ENCODE data around the gene SHMT1. TPM values are rescaled to one million over a fixed set of nuclear protein-coding genes. Genes with fewer than 3 reads are reported as not detected.
A peak's percentile ranks its signal among the peaks of the same experiment; 100 is the strongest.

The SHMT1 gene
- total RNA-seq, 2 donors from 2014 or later = 10.1 to 16.5 TPM

DNA sequence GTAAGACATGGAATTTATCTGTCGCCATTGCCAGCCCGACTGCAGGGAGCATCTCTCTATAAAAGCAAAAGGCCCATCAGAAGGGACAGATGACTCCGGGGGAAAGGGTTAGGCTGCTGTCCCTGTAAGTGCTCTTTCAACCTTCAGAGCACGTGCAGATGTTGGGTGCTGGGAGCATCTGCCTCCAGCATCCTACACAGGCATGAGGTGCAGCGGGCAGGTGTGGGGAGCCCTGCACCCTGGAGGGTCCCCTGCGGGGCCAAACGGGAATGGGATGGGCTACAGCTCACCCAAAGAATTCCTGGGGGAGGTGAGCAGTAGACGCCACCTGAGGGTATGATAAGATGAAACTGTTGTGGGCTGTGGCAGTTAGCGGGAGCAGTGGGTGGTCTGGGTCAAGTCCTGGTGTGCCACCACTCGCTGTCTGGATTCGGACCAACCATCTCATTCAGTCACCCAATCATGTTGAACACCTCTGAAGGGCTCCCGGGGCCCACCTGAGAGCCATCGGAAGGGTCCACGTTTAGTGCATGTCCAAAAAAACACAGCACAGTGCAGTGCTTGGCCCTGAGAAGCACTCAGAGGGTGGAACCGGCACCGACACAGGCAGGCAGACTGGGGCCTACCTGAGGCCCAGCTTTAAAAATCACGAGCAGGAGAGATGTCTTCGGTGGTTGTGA is 44.4 kb downstream of the SHMT1 start:
- peaks cover 57% of the 10 kb centered on the region for H3K4me1 ChIP-seq
- ATAC-seq (no peak), DNase-seq (no peak)
- WGBS, 2 donors = 68 to 70% methylated on average over 12 to 18 of the region's 18 CpGs
- H3K9me3 ChIP-seq = no peaks in the 10 kb centered on the region
- peaks cover 0 to 10% of the 10 kb centered on the region in 2 donors for H3K36me3 ChIP-seq (replicated peaks in 1 of 2; ENCODE audit: insufficient read depth in 1 of 2, low read depth in 2 of 2)
- intact Hi-C loops (cut with DNase I) = no loop called here
- H3K4me3 ChIP-seq = no peak overlapping the region
- no peak overlapping the region for H3K27ac ChIP-seq
- no peaks in the 10 kb centered on the region for H3K27me3 ChIP-seq
- no peak for TF ChIP-seq POLR2A (IDR thresholded peaks at IDR 0.05)
- TF ChIP-seq, protein P1, sequence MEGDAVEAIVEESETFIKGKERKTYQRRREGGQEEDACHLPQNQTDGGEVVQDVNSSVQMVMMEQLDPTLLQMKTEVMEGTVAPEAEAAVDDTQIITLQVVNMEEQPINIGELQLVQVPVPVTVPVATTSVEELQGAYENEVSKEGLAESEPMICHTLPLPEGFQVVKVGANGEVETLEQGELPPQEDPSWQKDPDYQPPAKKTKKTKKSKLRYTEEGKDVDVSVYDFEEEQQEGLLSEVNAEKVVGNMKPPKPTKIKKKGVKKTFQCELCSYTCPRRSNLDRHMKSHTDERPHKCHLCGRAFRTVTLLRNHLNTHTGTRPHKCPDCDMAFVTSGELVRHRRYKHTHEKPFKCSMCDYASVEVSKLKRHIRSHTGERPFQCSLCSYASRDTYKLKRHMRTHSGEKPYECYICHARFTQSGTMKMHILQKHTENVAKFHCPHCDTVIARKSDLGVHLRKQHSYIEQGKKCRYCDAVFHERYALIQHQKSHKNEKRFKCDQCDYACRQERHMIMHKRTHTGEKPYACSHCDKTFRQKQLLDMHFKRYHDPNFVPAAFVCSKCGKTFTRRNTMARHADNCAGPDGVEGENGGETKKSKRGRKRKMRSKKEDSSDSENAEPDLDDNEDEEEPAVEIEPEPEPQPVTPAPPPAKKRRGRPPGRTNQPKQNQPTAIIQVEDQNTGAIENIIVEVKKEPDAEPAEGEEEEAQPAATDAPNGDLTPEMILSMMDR (IDR thresholded peaks at IDR 0.05) = no peak

DNA sequence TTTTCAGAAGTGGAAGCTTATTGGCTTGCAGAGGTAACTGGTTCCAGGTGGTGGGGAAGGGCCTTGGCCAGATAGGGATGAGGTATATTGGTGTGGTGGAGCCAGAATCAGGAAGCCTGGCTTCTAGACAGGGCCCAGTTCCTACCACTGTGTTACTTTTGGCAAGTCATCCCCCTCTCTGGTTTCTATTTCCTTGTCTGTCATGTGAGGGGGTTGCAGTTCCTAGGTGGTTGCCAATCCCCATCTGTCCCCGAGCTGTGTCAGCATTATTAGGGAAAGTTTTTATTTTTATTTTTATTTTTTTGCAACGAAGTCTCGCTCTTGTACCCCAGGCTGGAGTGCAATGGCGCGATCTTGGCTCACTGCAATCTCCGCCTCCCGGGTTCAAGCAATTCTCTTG is 45.2 kb downstream of the SHMT1 start:
- H3K9me3 ChIP-seq = no peaks in the 10 kb centered on the region
- peaks cover 65% of the 10 kb centered on the region for H3K4me1 ChIP-seq
- intact Hi-C loops (cut with DNase I) = no loop called here
- no peaks in the 10 kb centered on the region for H3K27me3 ChIP-seq
- no peak overlapping the region for H3K27ac ChIP-seq
- DNase-seq (no peak), ATAC-seq (no peak)
- H3K4me3 ChIP-seq = no peak overlapping the region
- peaks cover 0 to 3% of the 10 kb centered on the region in 2 donors for H3K36me3 ChIP-seq (replicated peaks in 1 of 2; ENCODE audit: insufficient read depth in 1 of 2, low read depth in 2 of 2)
- WGBS, 2 donors = 88 to 96% methylated on average over 7 of the region's 7 CpGs
- TF ChIP-seq, protein P1 (IDR thresholded peaks at IDR 0.05) = no peak
- TF ChIP-seq POLR2A (IDR thresholded peaks at IDR 0.05) = no peak

DNA sequence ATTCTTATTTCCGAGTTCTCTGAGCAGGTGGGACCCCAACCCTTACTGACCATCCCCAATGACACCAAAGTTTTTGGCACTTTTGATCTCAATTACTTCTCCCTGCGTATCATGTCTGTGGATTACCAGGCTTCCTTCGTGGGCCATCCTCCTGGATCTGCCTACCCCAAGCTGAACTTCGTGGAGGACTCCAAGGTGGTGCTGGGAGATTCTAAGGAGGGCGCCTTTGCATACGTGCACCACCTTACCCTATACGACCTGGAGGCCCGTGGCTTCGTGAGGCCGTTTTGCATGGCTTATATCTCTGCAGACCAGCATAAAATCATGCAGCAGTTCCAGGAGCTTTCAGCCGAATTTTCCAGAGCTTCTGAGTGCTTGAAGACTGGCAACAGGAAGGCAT is 47.4 kb downstream of the SHMT1 start:
- Histone ChIP-seq H3K36me3 (replicated peaks in 1 of 2; ENCODE audit: insufficient read depth in 1 of 2, low read depth in 2 of 2) (no peaks in the 10 kb centered on the region), H3K4me1 (peaks cover 81% of the 10 kb centered on the region), H3K4me3 (peak overlapping the region in 1 of 2 donors; percentile 79), H3K27ac (peak overlapping the region; percentile 56 to 92 (median 82)), H3K9me3 (no peaks in the 10 kb centered on the region), H3K27me3 (no peaks in the 10 kb centered on the region)
- intact Hi-C loops (cut with DNase I) = no loop called here
- no peak for TF ChIP-seq POLR2A (IDR thresholded peaks at IDR 0.05)
- TF ChIP-seq, protein P1 (IDR thresholded peaks at IDR 0.05) = no peak
- ATAC-seq (no peak), DNase-seq (no peak)
- WGBS, 2 donors = 51 to 62% methylated on average over 11 of the region's 11 CpGs

DNA sequence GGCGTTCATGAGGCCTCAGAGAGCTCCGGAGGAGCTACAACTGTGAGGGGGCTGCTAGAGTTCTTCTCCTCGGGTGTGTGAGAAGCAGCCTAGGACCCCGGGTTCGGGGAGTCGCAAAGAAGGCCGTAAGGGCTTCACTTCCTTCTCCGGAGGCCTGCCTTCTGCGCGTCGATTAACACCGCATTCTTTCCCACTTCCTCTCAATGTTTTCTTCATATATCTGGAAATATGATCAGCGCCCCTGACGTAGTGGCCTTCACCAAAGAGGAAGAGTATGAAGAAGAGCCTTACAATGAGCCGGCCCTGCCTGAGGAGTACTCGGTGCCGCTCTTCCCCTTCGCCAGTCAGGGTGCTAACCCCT is 47.8 kb downstream of the SHMT1 start:
- Histone ChIP-seq H3K4me3 (peak overlapping the region; percentile 78 to 79), H3K27me3 (no peaks in the 10 kb centered on the region), H3K27ac (peak overlapping the region; percentile 56 to 92 (median 82)), H3K36me3 (replicated peaks in 1 of 2; ENCODE audit: insufficient read depth in 1 of 2, low read depth in 2 of 2) (no peaks in the 10 kb centered on the region), H3K9me3 (no peaks in the 10 kb centered on the region), H3K4me1 (peaks cover 77% of the 10 kb centered on the region)
- 4 to 5% methylated on average over 12 to 18 of the region's 18 CpGs for WGBS, 2 donors
- ATAC-seq (no peak), DNase-seq (peak in 1 of 4 donors; percentile 41)
- TF ChIP-seq, protein P1 (IDR thresholded peaks at IDR 0.05) = no peak
- TF ChIP-seq POLR2A (IDR thresholded peaks at IDR 0.05) = no peak
- intact Hi-C loops (cut with DNase I) = no loop called here

All from body of pancreas (tissue), 4 donors.